ENCODE data around the gene EXD3.
"Not testable (repeated sequence)": the region's sequence is repeated elsewhere in the genome, so short reads cannot be mapped to it uniquely, and the experiment has no call there.

Gene EXD3

DNA sequence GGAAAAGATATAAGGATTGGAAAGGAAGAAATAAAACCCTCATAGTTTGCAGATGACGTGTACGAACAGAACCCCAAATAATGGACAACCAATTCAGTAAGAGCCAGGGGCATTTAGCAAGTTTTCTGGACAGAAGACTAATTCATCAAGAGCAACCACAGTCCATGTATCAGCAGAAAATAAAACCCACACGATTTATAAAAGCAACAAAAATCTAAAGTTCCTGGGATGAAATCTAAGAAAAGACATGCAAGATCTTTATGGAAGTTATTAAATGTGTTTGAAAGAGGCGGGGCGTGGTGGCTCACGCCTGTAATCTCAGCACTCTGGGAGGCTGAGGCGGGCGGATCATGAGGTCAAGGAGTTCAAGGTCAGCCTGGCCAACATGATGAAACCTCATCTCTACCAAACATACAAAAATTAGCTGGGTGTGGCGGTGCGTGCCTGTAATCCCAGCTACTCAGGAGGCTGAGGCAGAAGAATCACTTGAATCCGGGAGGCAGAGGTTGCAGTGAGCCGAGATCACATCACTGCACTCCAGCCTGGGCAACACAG lies 83.0 kb downstream of the EXD3 start:
- not testable (repeated sequence) for DNase-seq (ENCODE audit: low read depth)

DNA sequence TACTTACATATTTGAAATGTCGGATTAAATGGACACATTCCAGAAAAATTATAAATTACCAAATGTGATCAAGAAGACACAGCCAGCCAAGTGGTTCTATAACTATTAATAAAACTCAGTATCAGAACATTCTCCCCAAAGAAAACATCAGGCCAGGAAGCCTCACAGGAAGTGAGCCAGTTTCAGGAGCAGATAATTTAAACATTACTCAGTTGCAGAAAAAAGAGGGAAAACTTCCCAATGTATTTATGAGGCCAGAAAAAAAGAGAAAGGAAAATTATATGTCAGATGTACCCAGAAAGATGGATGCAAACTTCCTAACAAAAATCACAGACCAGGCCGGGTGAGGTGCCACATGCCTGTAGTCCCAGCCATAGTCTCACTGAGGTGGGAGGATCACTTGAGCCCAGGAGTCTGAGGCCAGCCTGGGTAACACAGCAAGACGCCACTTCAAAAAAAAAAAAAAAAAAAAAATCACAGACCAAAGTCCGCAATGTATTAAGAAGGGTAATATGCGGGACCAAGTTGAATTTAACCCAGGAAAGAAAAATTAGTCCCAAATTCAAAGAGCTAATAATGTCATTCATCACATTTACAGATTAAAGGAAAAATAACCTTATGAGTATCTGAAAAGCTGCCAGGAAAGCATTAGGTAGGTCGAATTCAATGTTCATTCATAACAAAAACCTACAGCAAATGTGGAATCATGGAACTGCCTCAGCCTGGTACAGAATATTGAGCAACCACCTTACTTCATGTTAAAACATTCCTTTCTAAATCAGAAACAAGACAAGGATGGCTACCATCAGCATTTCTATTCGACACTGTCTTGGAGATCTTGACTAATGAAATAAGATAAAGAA lies 83.7 kb downstream of the EXD3 start:
- DNase-seq (ENCODE audit: low read depth), result no peak

- DNase-seq (ENCODE audit: low read depth), result no peak
Observed at GRCh38 chr9:137336735-137337134, 86.2 kb downstream of the EXD3 start.

- DNase-seq (ENCODE audit: low read depth), result no peak
Observed at GRCh38 chr9:137333016-137333671, 89.8 kb downstream of the EXD3 start.

- DNase-seq (ENCODE audit: low read depth), result no peak
Observed at GRCh38 chr9:137331929-137332328, 91.0 kb downstream of the EXD3 start.

DNA sequence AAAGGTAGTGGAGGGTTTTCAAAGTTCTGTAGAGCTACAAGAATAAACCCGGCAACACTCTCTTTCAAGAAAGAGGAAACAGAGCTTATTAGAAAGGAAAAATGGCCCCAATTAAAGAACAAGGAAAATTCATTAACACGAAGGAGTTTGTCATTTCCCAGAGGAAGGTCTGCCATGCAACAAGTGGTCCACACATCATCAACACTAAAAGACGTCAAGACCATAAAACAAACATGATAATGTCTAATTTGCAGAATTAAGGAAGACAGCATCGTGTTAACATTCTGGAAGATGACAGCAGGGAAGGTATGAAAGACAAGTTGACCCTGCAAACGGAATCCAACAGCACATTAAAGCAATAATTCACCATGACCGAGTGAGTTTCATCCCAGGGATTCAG lies 92.3 kb downstream of the EXD3 start:
- no peak for DNase-seq (ENCODE audit: low read depth)

DNA sequence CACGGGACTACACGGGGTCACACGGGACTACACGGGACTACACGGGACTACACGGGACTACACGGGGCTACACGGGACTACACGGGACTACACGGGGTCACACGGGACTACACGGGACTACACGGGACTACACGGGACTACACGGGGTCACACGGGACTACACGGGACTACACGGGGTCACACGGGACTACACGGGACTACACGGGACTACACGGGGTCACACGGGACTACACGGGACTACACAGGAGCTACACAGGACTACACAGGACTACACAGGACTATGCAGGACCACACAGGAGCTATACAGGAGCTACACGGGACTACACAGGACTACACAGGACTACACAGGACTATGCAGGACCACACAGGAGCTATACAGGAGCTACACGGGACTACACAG lies 93.4 kb downstream of the EXD3 start:
- not testable (repeated sequence) for DNase-seq (ENCODE audit: low read depth)

- not testable (repeated sequence) for DNase-seq (ENCODE audit: low read depth)
Observed at GRCh38 chr9:137327641-137328550, 95.1 kb downstream of the EXD3 start.

- DNase-seq (ENCODE audit: low read depth), result no peak
Observed at GRCh38 chr9:137326445-137327065, 96.4 kb downstream of the EXD3 start.

- DNase-seq (ENCODE audit: low read depth), result no peak
Observed at GRCh38 chr9:137325799-137326198, 97.2 kb downstream of the EXD3 start.

- DNase-seq (ENCODE audit: low read depth), result no peak
Observed at GRCh38 chr9:137325124-137325523, 97.8 kb downstream of the EXD3 start.

GRCh38 chr9:137323531-137324331 lies 99.2 kb downstream of the EXD3 start:
- no peak for DNase-seq (ENCODE audit: low read depth)

DNA sequence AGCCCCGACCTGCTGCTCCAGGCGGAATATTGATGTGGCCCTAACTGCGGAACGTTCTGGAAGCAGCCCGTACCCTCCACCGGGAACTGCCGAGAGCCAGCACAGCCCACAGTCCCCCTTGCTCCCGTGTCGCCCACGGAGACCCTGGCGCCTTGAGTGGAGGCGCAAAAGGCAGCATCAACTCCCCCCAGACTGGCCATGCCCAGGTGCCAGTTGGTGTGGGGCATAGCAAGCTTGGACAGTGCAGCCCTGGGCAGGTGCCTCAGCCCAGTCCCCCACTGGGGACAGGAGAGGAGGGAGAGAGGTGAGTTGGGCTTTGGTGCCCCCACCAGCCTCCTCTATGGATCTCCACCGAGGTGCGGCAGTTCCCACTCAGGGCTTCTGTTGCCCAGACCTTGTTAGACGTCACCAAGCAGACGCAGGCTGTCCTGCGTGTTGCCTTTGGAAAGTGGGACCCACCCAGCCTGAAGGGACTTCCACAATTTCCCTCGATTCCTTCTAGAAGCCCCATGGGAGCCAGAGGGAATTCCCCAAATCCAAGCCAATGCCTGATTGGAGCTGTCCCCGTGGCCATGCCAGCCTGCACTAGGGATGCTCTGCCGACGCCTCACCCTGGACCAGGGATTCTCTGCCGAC lies 101.1 kb downstream of the EXD3 start:
- no peak for DNase-seq (ENCODE audit: low read depth)

GRCh38 chr9:137320555-137321384 lies 102.2 kb downstream of the EXD3 start:
- DNase-seq (ENCODE audit: low read depth), result no peak

DNA sequence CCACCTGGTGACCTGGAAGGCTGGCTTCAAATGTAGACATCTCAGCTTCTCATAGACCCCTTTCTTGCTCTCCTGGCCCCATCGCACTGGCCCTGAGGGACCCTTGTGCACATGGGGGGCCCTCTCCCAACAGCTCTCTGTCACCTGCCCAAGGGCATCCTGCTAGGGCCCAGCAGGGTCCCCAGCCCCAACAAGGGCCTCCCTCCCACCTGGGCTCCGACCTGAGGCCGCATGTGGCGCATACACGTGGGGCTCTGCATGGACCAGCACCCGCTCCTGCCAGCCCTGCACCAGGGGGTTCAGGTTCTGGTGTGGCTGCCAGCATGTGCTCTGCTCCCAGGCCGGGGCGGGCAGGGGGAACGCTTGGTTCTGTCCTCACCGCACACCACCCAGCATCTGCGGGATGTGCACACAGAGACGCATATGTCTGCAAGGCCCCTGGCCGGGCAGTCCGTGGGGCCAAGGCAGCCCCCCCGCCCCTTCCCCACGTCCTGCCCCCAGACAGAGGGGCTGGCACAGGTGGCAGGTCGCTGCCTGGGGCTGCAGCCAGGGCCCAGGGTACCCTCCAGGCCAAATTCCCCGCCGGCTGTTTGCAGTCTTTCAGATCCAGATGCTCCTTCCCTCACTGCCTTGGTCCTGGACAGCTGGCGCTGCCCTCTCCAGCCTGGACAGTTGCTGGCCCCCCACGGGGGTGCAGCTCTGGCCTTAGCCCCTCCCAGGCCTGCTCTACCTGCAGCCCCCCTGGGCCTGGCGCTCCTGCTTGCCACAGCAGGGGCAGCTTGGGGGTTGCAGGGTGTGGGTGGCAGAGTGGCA lies 103.0 kb downstream of the EXD3 start:
- DNase-seq (ENCODE audit: low read depth), result no peak

DNA sequence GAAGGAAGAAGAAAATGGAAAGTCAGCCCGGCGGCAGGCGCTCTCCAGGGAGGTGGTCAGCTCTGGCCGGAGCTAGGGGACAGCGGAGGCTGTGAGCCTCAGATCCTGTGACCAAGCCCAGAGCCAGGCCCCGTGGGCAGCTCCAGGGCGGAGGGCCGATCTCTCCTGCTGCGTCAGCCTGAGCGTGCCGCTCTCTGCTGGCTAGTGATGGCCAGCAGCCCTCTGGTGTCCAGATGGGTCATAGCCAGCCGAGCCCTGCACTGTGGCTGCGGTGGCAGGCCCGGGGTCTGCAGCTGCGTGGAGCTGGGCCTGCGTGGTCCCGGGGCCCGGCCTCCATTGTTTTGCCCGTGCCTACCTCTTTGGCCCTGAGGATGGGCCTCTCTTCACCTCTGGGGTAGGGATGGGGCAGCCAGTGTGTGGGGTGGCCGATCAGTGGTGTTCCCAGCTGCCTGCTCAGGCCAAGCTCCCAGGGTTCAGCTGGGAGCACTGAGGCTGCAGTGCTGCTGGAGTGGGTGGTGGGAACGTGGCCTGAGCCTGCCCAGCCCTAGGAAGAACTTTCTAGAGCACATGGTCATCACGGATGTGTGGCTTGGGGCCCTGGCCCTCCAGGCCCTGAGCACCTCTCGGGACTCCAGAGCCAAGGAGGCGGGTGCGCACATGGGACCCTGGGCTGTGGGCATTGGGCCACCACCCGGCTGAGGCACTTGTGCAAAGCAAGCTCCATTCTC lies 103.8 kb downstream of the EXD3 start:
- no peak for DNase-seq (ENCODE audit: low read depth)

- DNase-seq (ENCODE audit: low read depth), result no peak
Observed at GRCh38 chr9:137318602-137319001, 104.4 kb downstream of the EXD3 start.

Measured in GM04504 (cell line).